Right lobe of liver (tissue), 6 donors: Measurements from ENCODE around the gene ITPRID2. TPM values are rescaled to one million over a fixed set of nuclear protein-coding genes. Genes with fewer than 3 reads are reported as not detected.
"Not testable (repeated sequence)": the region's sequence is repeated elsewhere in the genome, so short reads cannot be mapped to it uniquely, and the experiment has no call there.

Source experiments
- ATAC-seq, 4 donors: fragments of 200-7000 bp; cut with Tn5 transposase; one replicate each; pipeline ENCODE4 v1.9.1; 2020; ENCODE audit warnings: mild to moderate bottlenecking in 4 of 4, moderate library complexity in 4 of 4
- DNase-seq, 3 donors: peaks; one replicate each; pipeline ENCODE4 v3.0.0-alpha.2; 2020
- H3K27ac ChIP-seq, 3 donors: fragments of 200-600 bp; one replicate each; pipeline ENCODE4 v1.8.0; 2022
- H3K27me3 ChIP-seq, 2 donors: fragments of 200-600 bp; one replicate each; pipeline ENCODE4 v1.8.0; 2022
- H3K36me3 ChIP-seq, 4 donors: fragments of 200-600 bp; sonication (generic) in 1 of 4; one replicate each; pipeline versions ENCODE4 v1.5.1 to v1.8.0; 2017 to 2022; ENCODE audit warnings: control low read depth in 1 of 4
- H3K4me1 ChIP-seq, 4 donors: fragments of 200-600 bp; sonication (generic) in 1 of 4; one replicate each; pipeline versions ENCODE4 v1.5.1 to v1.8.0; 2017 to 2022; ENCODE audit warnings: control low read depth in 1 of 4
- H3K4me3 ChIP-seq, 3 donors: fragments of 200-600 bp; one replicate each; pipeline ENCODE4 v1.8.0; 2022
- H3K9me3 ChIP-seq, 4 donors: fragments of 200-600 bp; sonication (generic) in 1 of 4; one replicate each; pipeline versions ENCODE4 v1.5.1 to v1.8.0; 2017 to 2022; ENCODE audit warnings: control low read depth in 1 of 4
- CTCF ChIP-seq, 4 donors: fragments of 200-600 bp in 3 of 4; fragments of 450-650 bp in 1 of 4; IDR thresholded peaks; one replicate each; pipeline versions ENCODE4 v1.5.1 to v1.8.0; 2016 to 2022; ENCODE audit warnings: antibody characterized with exemption in 4 of 4, mild to moderate bottlenecking in 2 of 4
- POLR2A ChIP-seq: fragments of 450-650 bp; IDR thresholded peaks from one replicate; pipeline ENCODE4 v1.6.1; 2017; ENCODE audit warnings: antibody characterized with exemption, mild to moderate bottlenecking
- WGBS: methylation state at CpG from one replicate; pipeline ENCODE4 v1.1.6; 2018; ENCODE audit warnings: low coverage, low lambda C conversion rate; ENCODE audit not compliant: insufficient coverage; ENCODE audit errors: missing lambda C conversion rate; 5-methylcytosine and 5-hydroxymethylcytosine counted together
- intact Hi-C, 2 donors: fragments of 100-400 bp; cut with DNase I; formaldehyde crosslinking; loops; one replicate each; pipeline versions ENCODE4 v1.11.2 to v1.14.1; 2022
- total RNA-seq, 6 experiments: library from RNA; depleted of rRNA in 2 of 6; stranded (reverse); fragments of >200 nt in 2 of 6; fragmentation: NEBNext Ultra II Directional in 3 of 6; extraction: Animal tissue kit (Norgen Biotek cat#: 25700) in 3 of 6; gene quantifications; one replicate each; pipeline versions ENCODE4 v1.1.0 to v1.2.4, GENCODE V29; 2016 to 2023
- donor health status: DM: no; HTN: yes; CAD: no.
- donor health status: DM: no; HTN: no; CAD: no.
- donor health status: DM: no; HTN: no; CAD: no.
- donor health status: DM: no; HTN: yes; CAD: no.
- donor health status: DM: no; HTN: yes; CAD: no.

The ITPRID2 gene
- total RNA-seq, 6 experiments from 2014 or later, result 49.4 to 129 (median 74.5) TPM

- H3K27ac ChIP-seq, result no peak overlapping the region
Observed at GRCh38 chr2:181952404-181953226, 61.1 kb downstream of the ITPRID2 start.

DNA sequence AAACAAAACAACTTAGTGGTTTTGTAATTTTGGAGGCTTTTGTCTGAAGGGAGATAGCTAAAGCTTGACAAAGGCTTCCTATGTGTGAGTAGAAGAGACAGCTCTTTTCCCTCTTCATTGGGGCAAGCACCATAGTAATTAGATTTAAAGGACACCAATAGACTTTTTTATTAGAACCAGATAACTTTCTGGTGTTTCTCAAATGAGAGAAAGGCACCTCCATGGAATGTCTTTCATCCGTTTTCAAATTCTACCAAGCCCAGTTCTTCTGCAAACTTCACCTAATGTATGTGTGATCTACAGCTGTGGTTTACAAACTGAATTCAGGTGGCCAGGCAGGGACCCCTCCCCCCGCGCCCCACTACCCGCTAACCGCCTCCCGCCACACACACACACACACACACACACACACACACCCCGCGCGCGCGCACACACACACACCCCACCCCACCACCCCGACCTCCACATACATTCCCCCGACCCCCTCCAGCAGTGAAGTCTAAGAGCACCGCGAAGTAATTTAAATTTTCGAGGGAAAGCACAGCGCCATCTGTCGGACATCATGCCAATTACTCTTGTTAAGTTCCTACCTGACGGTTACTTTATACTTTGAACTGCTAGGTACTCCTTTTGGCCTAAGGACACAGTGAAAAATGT lies 62.5 kb downstream of the ITPRID2 start:
- ATAC-seq (peak; percentile 93 to 98 (median 96)), DNase-seq (peak in 2 of 3 donors; percentile 37 to 73)
- no peaks in the 10 kb centered on the region for H3K9me3 ChIP-seq
- H3K27ac ChIP-seq, result peak overlapping the region in 2 of 3 donors; percentile 35 to 56
- H3K27me3 ChIP-seq, result no peaks in the 10 kb centered on the region
- no peak for TF ChIP-seq POLR2A
- peak; percentile 49 to 64 (median 56) for TF ChIP-seq CTCF (IDR thresholded peaks at IDR 0.05)
- intact Hi-C loops, result no loop called here
- H3K4me3 ChIP-seq, result peak overlapping the region in 2 of 3 donors; percentile 30 to 34
- no peaks in the 10 kb centered on the region for H3K36me3 ChIP-seq
- WGBS, result 2% methylated on average over 15 of the region's 19 CpGs
- peaks cover 0 to 3% (median 0%) of the 10 kb centered on the region in 4 donors for H3K4me1 ChIP-seq

More at GRCh38 chr2:181952404-181953226, 61.1 kb downstream of the ITPRID2 start:
- Histone ChIP-seq H3K36me3 (no peaks in the 10 kb centered on the region), H3K4me3 (no peak overlapping the region), H3K4me1 (peaks cover 0 to 3% (median 0%) of the 10 kb centered on the region in 4 donors), H3K27me3 (no peaks in the 10 kb centered on the region), H3K9me3 (no peaks in the 10 kb centered on the region)
- ATAC-seq (peak in 1 of 4 donors; percentile 33), DNase-seq (no peak)
- intact Hi-C loops, result no loop called here
- TF ChIP-seq POLR2A (no peak), CTCF (IDR thresholded peaks at IDR 0.05) (no peak)
- WGBS, result 100% methylated on average over 1 of the region's 1 CpG

GRCh38 chr2:181954538-181954883 lies 63.0 kb downstream of the ITPRID2 start:
- intact Hi-C loops, result no loop called here
- DNase-seq (no peak), ATAC-seq (peak; percentile 27 to 55 (median 52))
- Histone ChIP-seq H3K4me1 (peaks cover 0 to 3% (median 0%) of the 10 kb centered on the region in 4 donors), H3K4me3 (peak overlapping the region in 2 of 3 donors; percentile 30 to 34), H3K27me3 (no peaks in the 10 kb centered on the region), H3K27ac (peak overlapping the region in 2 of 3 donors; percentile 35 to 56), H3K36me3 (no peaks in the 10 kb centered on the region), H3K9me3 (no peaks in the 10 kb centered on the region)
- TF ChIP-seq CTCF (IDR thresholded peaks at IDR 0.05), result peak in 1 of 4 donors; percentile 1
- no peak for TF ChIP-seq POLR2A
- WGBS, result 5% methylated on average over 4 of the region's 4 CpGs

DNA sequence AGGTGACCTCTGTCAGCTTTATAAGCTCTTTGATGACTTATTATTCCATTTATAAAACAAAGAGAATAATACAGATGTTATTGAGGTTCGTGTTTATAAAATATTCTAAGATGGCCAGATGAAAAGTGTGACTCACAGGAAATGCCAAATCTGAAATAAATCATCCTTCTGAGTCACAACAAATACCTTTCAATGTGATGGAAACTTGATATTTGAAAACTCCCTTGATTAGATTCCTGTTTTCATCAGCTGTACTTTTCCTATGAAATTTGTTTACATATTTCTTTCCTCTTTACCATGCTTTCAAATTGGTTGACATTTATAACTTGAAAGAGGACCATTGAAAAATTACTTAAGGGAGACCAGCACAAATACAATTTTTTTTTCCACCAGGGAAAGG lies 63.5 kb downstream of the ITPRID2 start:
- TF ChIP-seq POLR2A, result no peak
- TF ChIP-seq CTCF (IDR thresholded peaks at IDR 0.05), result no peak
- intact Hi-C loops, result no loop called here
- ATAC-seq (no peak), DNase-seq (no peak)
- Histone ChIP-seq H3K4me1 (peaks cover 0 to 3% (median 0%) of the 10 kb centered on the region in 4 donors), H3K27me3 (no peaks in the 10 kb centered on the region), H3K36me3 (no peaks in the 10 kb centered on the region), H3K27ac (peak overlapping the region in 2 of 3 donors; percentile 35 to 56), H3K9me3 (no peaks in the 10 kb centered on the region), H3K4me3 (peak overlapping the region in 2 of 3 donors; percentile 30 to 34)
- 47% methylated on average over 1 of the region's 1 CpG for WGBS

DNA sequence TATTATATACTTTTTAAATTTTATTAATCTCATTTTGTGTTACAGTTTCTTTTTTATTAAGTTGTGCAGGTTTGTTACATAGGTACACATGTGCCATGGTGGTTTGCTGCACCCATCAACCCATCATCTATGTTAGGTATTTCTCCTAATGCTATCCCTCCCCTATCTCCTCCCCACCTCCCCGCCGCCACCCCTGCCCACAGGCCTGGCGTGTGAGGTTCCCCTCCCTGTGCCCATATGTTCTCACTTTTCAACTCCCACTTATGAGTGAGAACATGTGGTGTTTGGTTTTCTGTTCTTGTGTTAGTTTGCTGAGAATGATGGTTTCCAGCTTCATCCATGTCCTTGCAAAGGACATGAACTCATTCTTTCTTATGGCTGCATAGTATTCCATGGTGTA lies 64.3 kb downstream of the ITPRID2 start:
- H3K36me3 ChIP-seq, H3K27ac ChIP-seq, H3K27me3 ChIP-seq, H3K4me1 ChIP-seq, DNase-seq, H3K9me3 ChIP-seq, H3K4me3 ChIP-seq, ATAC-seq, intact Hi-C loops: not testable (repeated sequence)
- WGBS, result 100% methylated on average over 3 of the region's 3 CpGs
